Measurements from ENCODE around the gene SND1.

The SND1 gene

DNA sequence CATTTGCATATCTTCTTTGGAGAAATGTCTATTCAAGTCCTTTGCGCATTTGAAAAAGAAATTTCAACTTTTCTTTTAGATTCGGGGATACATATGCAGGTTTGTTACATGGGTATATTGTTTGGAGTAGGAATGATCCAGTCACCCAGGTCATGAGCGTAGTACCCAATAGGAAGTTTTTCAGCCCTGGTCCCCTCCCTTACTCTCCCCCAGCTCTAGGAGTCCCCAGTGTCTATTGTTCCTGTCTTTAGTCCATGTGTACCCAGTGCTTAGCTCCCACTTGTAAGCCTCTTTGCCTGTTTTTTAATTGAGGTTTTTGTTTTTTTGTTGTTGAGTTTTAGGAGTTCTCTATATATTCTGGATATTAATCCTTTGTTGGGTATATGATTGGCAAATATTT, 63.3 kb downstream of the SND1 start:
- DNase-seq (ENCODE audit: low read depth in 1 of 2, low spot score in 1 of 2): no peak
- no peak overlapping the region for H3K27ac ChIP-seq (replicated peaks)
- no peaks in the 10 kb centered on the region for H3K27me3 ChIP-seq (ENCODE audit: insufficient read depth, poor library complexity, severe bottlenecking)
- no peak for TF ChIP-seq POLR2AphosphoS5 (IDR thresholded peaks at IDR 0.05; ENCODE audit: low read depth)
- TF ChIP-seq CTCF (IDR thresholded peaks at IDR 0.05; ENCODE audit: insufficient read depth, low read length): no peak
- TF ChIP-seq SPI1 (IDR thresholded peaks at IDR 0.05; ENCODE audit: borderline replicate concordance, low read depth): no peak
- no peak for TF ChIP-seq GABPA (IDR thresholded peaks at IDR 0.05; ENCODE audit: low read depth)
- TF ChIP-seq REST (IDR thresholded peaks at IDR 0.05; ENCODE audit: insufficient replicate concordance, low read depth): no peak
- H3K4me3 ChIP-seq (replicated peaks; ENCODE audit: insufficient read depth, low read length): no peak overlapping the region

- Histone ChIP-seq H3K27me3 (ENCODE audit: insufficient read depth, poor library complexity, severe bottlenecking) (no peaks in the 10 kb centered on the region), H3K4me3 (replicated peaks; ENCODE audit: insufficient read depth, low read length) (no peak overlapping the region), H3K27ac (replicated peaks) (no peak overlapping the region)
- TF ChIP-seq REST (IDR thresholded peaks at IDR 0.05; ENCODE audit: insufficient replicate concordance, low read depth) (no peak), GABPA (IDR thresholded peaks at IDR 0.05; ENCODE audit: low read depth) (no peak), POLR2AphosphoS5 (IDR thresholded peaks at IDR 0.05; ENCODE audit: low read depth) (no peak), CTCF (IDR thresholded peaks at IDR 0.05; ENCODE audit: insufficient read depth, low read length) (no peak), SPI1 (IDR thresholded peaks at IDR 0.05; ENCODE audit: borderline replicate concordance, low read depth) (no peak)
- no peak for DNase-seq (ENCODE audit: low read depth in 1 of 2, low spot score in 1 of 2)
Observed at GRCh38 chr7:127715901-127716300, 63.9 kb downstream of the SND1 start.

- TF ChIP-seq SPI1 (IDR thresholded peaks at IDR 0.05; ENCODE audit: borderline replicate concordance, low read depth): no peak
- no peak for TF ChIP-seq CTCF (IDR thresholded peaks at IDR 0.05; ENCODE audit: insufficient read depth, low read length)
- no peak for TF ChIP-seq POLR2AphosphoS5 (IDR thresholded peaks at IDR 0.05; ENCODE audit: low read depth)
- no peak for TF ChIP-seq REST (IDR thresholded peaks at IDR 0.05; ENCODE audit: insufficient replicate concordance, low read depth)
- TF ChIP-seq GABPA (IDR thresholded peaks at IDR 0.05; ENCODE audit: low read depth): no peak
- Histone ChIP-seq H3K27me3 (ENCODE audit: insufficient read depth, poor library complexity, severe bottlenecking) (no peaks in the 10 kb centered on the region), H3K27ac (replicated peaks) (no peak overlapping the region), H3K4me3 (replicated peaks; ENCODE audit: insufficient read depth, low read length) (no peak overlapping the region)
- DNase-seq (ENCODE audit: low read depth in 1 of 2, low spot score in 1 of 2): no peak
Observed at GRCh38 chr7:127717502-127718339, 65.7 kb downstream of the SND1 start.

All from HL-60 (cell line).